ENCODE results near the gene HPD.
"Not testable (repeated sequence)": the region's sequence is repeated elsewhere in the genome, so short reads cannot be mapped to it uniquely, and the experiment has no call there.

DNA sequence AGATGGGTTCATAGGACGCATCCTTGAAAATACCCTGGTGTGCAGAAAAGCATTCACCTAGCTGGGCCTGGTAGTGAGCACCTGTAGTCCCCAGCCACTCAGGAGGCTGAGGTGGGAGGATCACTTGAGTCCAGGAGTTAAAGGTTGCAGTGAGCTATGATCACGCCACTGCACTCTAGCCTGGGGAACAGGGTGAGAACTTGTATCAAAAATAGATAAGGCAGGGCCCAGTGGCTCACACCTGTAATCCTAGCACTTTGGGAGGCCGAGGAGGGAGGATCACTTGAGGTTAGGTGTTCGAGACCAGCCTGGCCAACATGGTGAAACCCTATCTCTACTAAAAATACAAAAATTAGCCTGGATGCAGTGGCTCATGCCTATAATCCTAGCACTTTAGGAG is 2.0 kb upstream of the HPD start:
- not testable (repeated sequence) for TF ChIP-seq POLR2A (IDR thresholded peaks at IDR 0.05)
- TF ChIP-seq, protein P1, sequence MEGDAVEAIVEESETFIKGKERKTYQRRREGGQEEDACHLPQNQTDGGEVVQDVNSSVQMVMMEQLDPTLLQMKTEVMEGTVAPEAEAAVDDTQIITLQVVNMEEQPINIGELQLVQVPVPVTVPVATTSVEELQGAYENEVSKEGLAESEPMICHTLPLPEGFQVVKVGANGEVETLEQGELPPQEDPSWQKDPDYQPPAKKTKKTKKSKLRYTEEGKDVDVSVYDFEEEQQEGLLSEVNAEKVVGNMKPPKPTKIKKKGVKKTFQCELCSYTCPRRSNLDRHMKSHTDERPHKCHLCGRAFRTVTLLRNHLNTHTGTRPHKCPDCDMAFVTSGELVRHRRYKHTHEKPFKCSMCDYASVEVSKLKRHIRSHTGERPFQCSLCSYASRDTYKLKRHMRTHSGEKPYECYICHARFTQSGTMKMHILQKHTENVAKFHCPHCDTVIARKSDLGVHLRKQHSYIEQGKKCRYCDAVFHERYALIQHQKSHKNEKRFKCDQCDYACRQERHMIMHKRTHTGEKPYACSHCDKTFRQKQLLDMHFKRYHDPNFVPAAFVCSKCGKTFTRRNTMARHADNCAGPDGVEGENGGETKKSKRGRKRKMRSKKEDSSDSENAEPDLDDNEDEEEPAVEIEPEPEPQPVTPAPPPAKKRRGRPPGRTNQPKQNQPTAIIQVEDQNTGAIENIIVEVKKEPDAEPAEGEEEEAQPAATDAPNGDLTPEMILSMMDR (IDR thresholded peaks at IDR 0.05 in 4 of 5, conservative IDR thresholded peaks at IDR 0.05 in 1 of 5): not testable (repeated sequence)
